GM10248 (cell line): ENCODE measurements around the gene S100A8.

Experiments used
- CTCF ChIA-PET: fragments of 300-600 bp; sonication (Branson Sonifier 250); formaldehyde crosslinking; extraction: SDS; loops from one replicate; lab custom pipeline; 2021; ENCODE audit warnings: antibody characterized with exemption; lab: Yijun Ruan, JAX
- POLR2A ChIA-PET: fragments of 350-650 bp; sonication (Branson Sonifier 250); formaldehyde crosslinking; extraction: SDS; loops from one replicate; lab custom pipeline; 2020; ENCODE audit warnings: antibody characterized with exemption; lab: Yijun Ruan, JAX
- DNase-seq: peaks from one replicate; pipeline ENCODE4 v3.0.0; 2012; ENCODE audit errors: extremely low spot score
- CTCF ChIP-seq: IDR thresholded peaks from 2 replicates; pipeline ENCODE4 v1.5.1; 2012; ENCODE audit warnings: mild to moderate bottlenecking, low read depth; ENCODE audit errors: extremely low read depth, missing control alignments, control extremely low read depth

The S100A8 gene

GRCh38 chr1:153397051-153397923 lies 6.4 kb upstream of the S100A8 start:
- no peak for TF ChIP-seq CTCF
- ChIA-PET POLR2A (no interaction called here), CTCF (interaction anchor here (1.3 to 3.1 kb wide), 3 partner anchors 10 to 41 kb away, joined by 3 to 13 read pairs (median 5); no protein-coding TSS in a partner anchor)
- DNase-seq: no peak

GRCh38 chr1:153396461-153396860 lies 5.6 kb upstream of the S100A8 start:
- DNase-seq: no peak
- ChIA-PET CTCF (interaction anchor here (1.1 to 3.1 kb wide), 4 partner anchors 9 to 43 kb away, joined by 3 to 13 read pairs (median 4); no protein-coding TSS in a partner anchor), POLR2A (no interaction called here)
- TF ChIP-seq CTCF: no peak

- no peak for TF ChIP-seq CTCF
- ChIA-PET POLR2A (no interaction called here), CTCF (interaction anchor here (1.1 to 1.8 kb wide), 3 partner anchors 12 to 100 kb away, joined by 3 to 5 read pairs (median 4); no protein-coding TSS in a partner anchor)
- no peak for DNase-seq
These were observed 4.9 kb upstream of the S100A8 start for GRCh38 chr1:153395776-153396175.

GRCh38 chr1:153395136-153395685 lies 4.3 kb upstream of the S100A8 start:
- DNase-seq: no peak
- ChIA-PET POLR2A (no interaction called here), CTCF (interaction anchor here (1.7 to 1.8 kb wide), 2 partner anchors 12 to 100 kb away, joined by 4 to 5 read pairs; no protein-coding TSS in a partner anchor)
- TF ChIP-seq CTCF: no peak

- ChIA-PET POLR2A (no interaction called here), CTCF (interaction anchor here (1.7 kb wide), 1 partner anchor 101 kb away, joined by 4 read pairs; no protein-coding TSS in a partner anchor)
- no peak for TF ChIP-seq CTCF
- DNase-seq: no peak
These were observed 3.5 kb upstream of the S100A8 start for GRCh38 chr1:153394391-153394790.

- CTCF ChIA-PET: no interaction called here
- DNase-seq: no peak
- POLR2A ChIA-PET: no interaction called here
- TF ChIP-seq CTCF: no peak
These were observed 3.1 kb upstream of the S100A8 start for GRCh38 chr1:153393926-153394325.
